GM18861 (cell line): ENCODE data around the gene ELOVL5.
"Not testable (repeated sequence)": the region's sequence is repeated elsewhere in the genome, so short reads cannot be mapped to it uniquely, and the experiment has no call there.

Experiments used
- ATAC-seq: cut with Tn5 transposase; IDR thresholded peaks from one replicate; pipeline ENCODE4 v1.9.1; 2021; ENCODE audit not compliant: unreplicated experiment

The ELOVL5 gene

GRCh38 chr6:53348371-53349208, at the start of gene ELOVL5:
ELOVL5 (minus strand) TSS chr6:53348950; CDS start chr6:53295699, 53,251 bp downstream.
- peak; percentile 71 for ATAC-seq

GRCh38 chr6:53397283-53397682, 48.5 kb upstream of the ELOVL5 start:
- no peak for ATAC-seq

GRCh38 chr6:53395986-53396385, 47.2 kb upstream of the ELOVL5 start:
- ATAC-seq: no peak

- ATAC-seq: no peak
Measured at GRCh38 chr6:53394704-53395103, 46.0 kb upstream of the ELOVL5 start.

GRCh38 chr6:53391170-53391569, 42.4 kb upstream of the ELOVL5 start:
- ATAC-seq: no peak

GRCh38 chr6:53390010-53390409, 41.3 kb upstream of the ELOVL5 start:
- ATAC-seq: no peak

- not testable (repeated sequence) for ATAC-seq
Measured at GRCh38 chr6:53388615-53389014, 39.9 kb upstream of the ELOVL5 start.

- ATAC-seq: no peak
Measured at GRCh38 chr6:53382421-53382820, 33.7 kb upstream of the ELOVL5 start.

- no peak for ATAC-seq
Measured at GRCh38 chr6:53378208-53378607, 29.5 kb upstream of the ELOVL5 start.

GRCh38 chr6:53377793-53378192, 29.0 kb upstream of the ELOVL5 start:
- ATAC-seq: no peak

GRCh38 chr6:53377289-53377688, 28.5 kb upstream of the ELOVL5 start:
- no peak for ATAC-seq

GRCh38 chr6:53376661-53377226, 28.0 kb upstream of the ELOVL5 start:
- ATAC-seq: no peak

- no peak for ATAC-seq
Measured at GRCh38 chr6:53375847-53376246, 27.1 kb upstream of the ELOVL5 start.

- no peak for ATAC-seq
Measured at GRCh38 chr6:53373638-53374037, 24.9 kb upstream of the ELOVL5 start.

- no peak for ATAC-seq
Measured at GRCh38 chr6:53369876-53370515, 21.2 kb upstream of the ELOVL5 start.

- ATAC-seq: no peak
Measured at GRCh38 chr6:53369051-53369450, 20.3 kb upstream of the ELOVL5 start.

- ATAC-seq: no peak
Measured at GRCh38 chr6:53366128-53366641, 17.4 kb upstream of the ELOVL5 start.

GRCh38 chr6:53363341-53364079, 14.8 kb upstream of the ELOVL5 start:
- no peak for ATAC-seq

GRCh38 chr6:53361549-53362031, 12.8 kb upstream of the ELOVL5 start:
- ATAC-seq: peak; percentile 24

- ATAC-seq: no peak
Measured at GRCh38 chr6:53360093-53360912, 11.6 kb upstream of the ELOVL5 start.
